GM12891 (cell line): ENCODE results near the gene CDC42EP1.

Experiments
- PAX5 ChIP-seq: IDR thresholded peaks from 2 replicates; pipeline ENCODE4 v1.6.1; 2011; ENCODE audit warnings: low read length, moderate library complexity, mild to moderate bottlenecking; ENCODE audit not compliant: insufficient read depth, severe bottlenecking
- POLR2A ChIP-seq: IDR thresholded peaks from 2 replicates; pipeline ENCODE4 v1.6.1; 2011; ENCODE audit warnings: low read depth, low read length, control low read depth
- POLR2AphosphoS5 ChIP-seq: IDR thresholded peaks from 2 replicates; pipeline ENCODE4 v1.6.1; 2011; ENCODE audit warnings: low read depth, low read length, control low read depth
- POU2F2 ChIP-seq: IDR thresholded peaks from 2 replicates; pipeline ENCODE4 v1.6.1; 2011; ENCODE audit warnings: low read depth, mild to moderate bottlenecking, control low read depth, low read length, moderate library complexity
- SPI1 ChIP-seq: IDR thresholded peaks from 2 replicates; pipeline ENCODE4 v1.6.1; 2011; ENCODE audit warnings: low read depth, low read length, control low read depth
- TAF1 ChIP-seq: IDR thresholded peaks from 2 replicates; pipeline ENCODE4 v1.6.1; 2011; ENCODE audit warnings: low read depth, low read length, control low read depth

DNA sequence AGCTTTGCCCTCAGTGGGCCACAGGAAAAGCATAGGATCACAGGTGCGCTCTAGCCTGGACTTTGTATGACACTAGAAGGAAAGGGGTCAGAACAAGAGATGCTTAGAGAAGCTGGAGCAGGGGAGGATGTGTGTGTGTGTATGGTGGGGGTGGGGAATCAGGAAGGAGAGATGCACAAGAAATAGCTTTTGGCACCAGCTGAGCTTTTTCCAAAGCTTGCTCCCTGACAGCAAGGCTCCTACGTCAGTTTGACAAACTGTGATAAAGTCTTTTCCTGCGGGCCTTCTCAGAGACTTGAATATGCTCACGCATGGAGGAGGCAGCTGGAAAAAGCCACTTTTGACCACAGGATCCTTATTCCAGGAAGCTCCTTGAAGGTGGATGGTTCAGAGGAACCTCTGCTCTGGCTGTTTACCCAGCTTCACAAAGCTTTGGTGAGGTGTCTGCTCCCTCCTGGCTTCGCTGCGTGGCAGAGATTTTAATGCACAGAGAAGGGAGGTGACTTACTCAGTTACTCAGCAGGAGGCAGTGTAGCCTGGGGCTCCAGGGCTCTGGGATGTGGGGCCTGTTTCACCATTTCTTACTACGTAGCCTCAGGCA, 3.9 kb downstream of the CDC42EP1 start:
- TF ChIP-seq POLR2A (no peak), POLR2AphosphoS5 (no peak), SPI1 (no peak), TAF1 (no peak), PAX5 (no peak), POU2F2 (no peak)
